Measurements from ENCODE around the gene KCP. TPM values are rescaled to one million over a fixed set of nuclear protein-coding genes. Genes with fewer than 3 reads are reported as not detected.

KCP gene
- 1 to 10 TPM in 2 of 8 experiments, under 1 TPM in 6; 0.22 to 1.5 (median 0.32) TPM for total RNA-seq

DNA sequence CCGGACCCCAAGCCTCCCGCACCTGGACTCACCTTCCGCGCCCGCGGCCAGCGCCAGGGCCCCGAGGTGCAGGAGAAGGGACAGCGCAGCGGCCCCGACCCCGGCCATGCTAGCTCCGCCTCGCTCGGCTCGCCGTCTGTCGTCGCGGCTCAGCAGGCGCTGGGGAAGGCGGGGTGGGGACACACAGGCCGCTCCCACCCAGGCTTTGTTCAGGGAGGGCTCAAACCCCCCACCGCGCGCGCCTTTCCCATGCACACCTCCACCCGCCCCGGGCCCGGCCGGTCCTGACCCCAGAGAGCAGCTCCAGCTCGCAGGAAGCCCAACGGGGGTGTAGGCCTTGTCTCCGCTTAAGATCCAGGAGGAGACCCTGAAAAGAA is at the start of gene KCP:
Gene KCP (minus strand): TSS at position 141 of the 377 bp plus-strand sequence. CDS start 33 bp downstream, at position 108.
- in situ Hi-C loops (cut with MboI; ENCODE audit: low pct_unique_long_range_greater_than_20kb in 2 of 9, low sequenced_read_pairs in 9 of 9, unreplicated experiment in 9 of 9) = loop anchor here in 1 of 9 experiments (25.0 kb wide), 1 partner anchor 177 kb away; no protein-coding TSS in a partner anchor
- no peak within 1 kb of the TSS for H3K4me3 ChIP-seq
- H3K27ac ChIP-seq = no peak within 1 kb of the TSS
- 20 to 60% (median 44%) methylated on average over 1 to 5 of the region's 34 CpGs; no CpG with 5 or more reads in 7 of the 10 experiments for WGBS, 10 experiments
- peak in 3 of 8 experiments; percentile 8 to 15 (median 15) for ATAC-seq (replicated peaks in 6 of 8)
- peaks cover 0 to 11% of the 10 kb centered on the region in 2 donors for H3K4me1 ChIP-seq (replicated peaks in 1 of 2)

DNA sequence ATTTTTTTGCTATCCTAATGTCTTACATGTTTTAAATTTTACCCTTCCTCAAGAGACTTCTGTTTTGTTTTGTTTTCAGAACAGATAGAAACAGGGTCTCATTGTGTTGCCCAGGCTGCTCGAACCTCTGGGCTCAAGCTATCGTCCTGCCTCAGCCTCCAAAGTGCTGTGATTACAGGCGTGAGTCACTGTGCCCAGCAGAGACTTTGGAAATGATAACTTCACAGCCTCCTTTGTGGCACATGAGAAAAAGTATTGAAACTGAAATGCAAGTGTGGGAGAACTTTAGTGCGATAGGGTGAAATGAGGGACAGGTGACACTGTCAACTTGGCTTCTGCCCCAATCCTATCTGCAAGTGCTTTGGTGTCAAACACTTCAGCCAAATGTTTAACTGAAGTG is 48.8 kb upstream of the KCP start:
- ATAC-seq (replicated peaks in 6 of 8) = no peak
- in situ Hi-C loops (cut with MboI; ENCODE audit: low pct_unique_long_range_greater_than_20kb in 2 of 9, low sequenced_read_pairs in 9 of 9, unreplicated experiment in 9 of 9) = no loop called here
- H3K4me1 ChIP-seq (replicated peaks in 1 of 2) = no peaks in the 10 kb centered on the region
- no peak overlapping the region for H3K27ac ChIP-seq
- 83 to 100% (median 93%) methylated on average over 1 to 3 of the region's 4 CpGs; no CpG with 5 or more reads in 4 of the 10 experiments for WGBS, 10 experiments
- H3K4me3 ChIP-seq = no peak overlapping the region

DNA sequence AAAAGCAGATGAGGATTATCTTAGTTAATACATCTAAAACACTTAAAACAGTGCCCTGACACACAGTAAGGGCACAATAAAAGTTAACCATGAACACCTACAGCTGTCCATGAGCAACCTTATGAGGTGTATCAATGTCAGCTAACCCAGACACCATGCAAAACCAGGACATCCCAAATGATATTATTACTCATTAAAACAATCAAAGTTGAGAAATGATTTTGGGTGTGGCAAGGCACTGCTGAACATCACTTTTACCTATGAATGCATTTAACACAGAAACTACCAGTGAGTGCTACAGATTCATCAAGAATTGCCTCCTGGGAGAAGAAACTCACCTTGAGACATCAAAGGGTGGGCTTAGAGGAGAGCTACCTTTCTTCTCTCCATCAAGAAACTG is 45.5 kb upstream of the KCP start:
- Histone ChIP-seq H3K4me1 (replicated peaks in 1 of 2) (no peaks in the 10 kb centered on the region), H3K27ac (no peak overlapping the region), H3K4me3 (no peak overlapping the region)
- no peak for ATAC-seq (replicated peaks in 6 of 8)
- in situ Hi-C loops (cut with MboI; ENCODE audit: low pct_unique_long_range_greater_than_20kb in 2 of 9, low sequenced_read_pairs in 9 of 9, unreplicated experiment in 9 of 9) = no loop called here

DNA sequence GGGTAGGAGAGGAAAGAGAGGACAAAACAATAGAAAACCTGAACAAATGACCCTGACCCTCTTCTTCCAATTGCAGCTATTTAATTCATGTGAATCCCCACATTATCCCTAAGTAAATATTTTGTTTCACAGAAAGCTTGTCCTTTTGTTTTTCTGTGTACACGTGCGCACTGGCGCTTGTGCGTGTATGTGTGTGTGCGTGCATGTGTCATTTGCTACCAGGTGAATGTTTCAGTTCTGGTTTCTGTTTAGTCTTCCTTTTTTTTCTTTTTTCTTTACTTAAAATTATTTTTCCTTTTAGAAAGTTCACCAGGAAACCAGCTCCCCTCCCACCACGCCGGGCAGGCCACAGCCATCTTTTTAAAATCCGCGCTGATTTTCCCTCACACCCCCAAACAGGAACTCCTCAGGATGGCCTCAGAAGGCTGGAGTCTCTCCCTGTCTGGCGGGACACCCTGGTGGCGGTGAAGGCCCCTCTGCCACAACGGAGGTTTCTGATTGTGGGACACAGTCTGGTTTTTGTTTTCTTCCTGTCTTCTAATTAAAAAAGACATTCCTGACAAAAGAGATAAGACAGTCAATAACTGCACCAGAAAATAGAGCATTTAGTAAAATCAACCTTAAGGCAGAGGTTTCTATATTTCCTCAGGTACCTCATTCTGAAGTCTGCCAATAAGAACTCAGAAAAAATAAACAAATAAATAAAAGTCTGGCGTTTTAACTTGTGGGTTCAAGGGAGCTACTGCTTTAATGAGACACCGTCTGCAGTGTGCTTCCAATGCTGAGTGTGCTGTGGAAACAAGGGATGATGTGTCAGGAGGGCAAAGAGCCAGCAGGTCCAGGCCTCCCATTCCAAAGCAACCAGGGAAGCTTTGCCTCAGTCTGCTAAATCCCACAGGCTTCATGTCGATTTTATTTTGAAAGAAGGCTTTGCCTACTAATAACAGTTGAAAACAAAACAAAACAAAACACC is 44.6 kb upstream of the KCP start:
- no peak overlapping the region for H3K27ac ChIP-seq
- no peak overlapping the region for H3K4me3 ChIP-seq
- no peaks in the 10 kb centered on the region for H3K4me1 ChIP-seq (replicated peaks in 1 of 2)
- ATAC-seq (replicated peaks in 6 of 8) = peak in 1 of 8 experiments; percentile 45
- WGBS, 10 experiments = 66 to 88% (median 75%) methylated on average over 6 to 13 of the region's 15 CpGs
- in situ Hi-C loops (cut with MboI; ENCODE audit: low pct_unique_long_range_greater_than_20kb in 2 of 9, low sequenced_read_pairs in 9 of 9, unreplicated experiment in 9 of 9) = no loop called here

DNA sequence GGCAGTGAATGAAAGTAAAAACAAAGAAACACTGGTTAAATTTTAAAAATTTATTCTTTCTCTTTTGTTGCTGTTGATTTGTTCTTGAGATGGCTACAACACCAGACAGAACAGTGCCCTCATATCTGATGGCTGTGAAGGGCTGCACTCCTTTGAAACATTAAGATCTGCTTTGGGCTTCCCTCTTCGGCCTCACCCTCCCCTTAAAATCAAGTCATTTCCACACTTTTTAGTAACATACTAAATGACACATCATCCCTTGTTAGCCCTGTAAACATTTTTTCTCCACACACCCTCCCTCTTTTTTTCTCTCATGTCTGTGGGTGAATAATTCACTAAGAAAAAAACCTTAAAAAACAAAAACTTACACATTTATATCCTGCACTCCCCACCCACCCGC is 43.6 kb upstream of the KCP start:
- Histone ChIP-seq H3K27ac (no peak overlapping the region), H3K4me3 (no peak overlapping the region), H3K4me1 (replicated peaks in 1 of 2) (no peaks in the 10 kb centered on the region)
- ATAC-seq (replicated peaks in 6 of 8) = no peak
- 22 to 100% (median 85%) methylated on average over 1 of the region's 2 CpGs; no CpG with 5 or more reads in 4 of the 10 experiments for WGBS, 10 experiments
- in situ Hi-C loops (cut with MboI; ENCODE audit: low pct_unique_long_range_greater_than_20kb in 2 of 9, low sequenced_read_pairs in 9 of 9, unreplicated experiment in 9 of 9) = no loop called here

DNA sequence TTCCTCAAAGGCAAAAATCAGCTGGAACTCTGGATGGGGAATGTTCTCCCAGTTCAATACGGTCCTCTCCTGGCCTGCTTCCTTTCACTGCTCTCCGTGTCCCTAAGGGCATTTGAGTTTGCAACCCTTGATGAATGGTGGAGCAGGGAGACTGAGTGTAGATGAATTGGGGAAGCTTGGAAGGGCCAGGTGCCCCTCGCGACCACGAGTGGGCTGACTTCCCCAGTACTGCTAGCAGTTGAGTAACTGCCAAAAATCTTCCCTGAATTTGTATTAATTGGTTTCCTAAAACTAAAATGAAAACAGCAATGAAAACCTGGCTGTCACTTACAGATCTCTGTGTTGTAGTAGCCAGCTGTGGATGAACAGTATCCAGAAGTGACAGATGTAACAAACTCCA is 40.8 kb upstream of the KCP start:
- no peaks in the 10 kb centered on the region for H3K4me1 ChIP-seq (replicated peaks in 1 of 2)
- no peak overlapping the region for H3K4me3 ChIP-seq
- in situ Hi-C loops (cut with MboI; ENCODE audit: low pct_unique_long_range_greater_than_20kb in 2 of 9, low sequenced_read_pairs in 9 of 9, unreplicated experiment in 9 of 9) = no loop called here
- 50 to 100% (median 90%) methylated on average over 1 to 5 of the region's 5 CpGs; no CpG with 5 or more reads in 3 of the 10 experiments for WGBS, 10 experiments
- no peak overlapping the region for H3K27ac ChIP-seq
- ATAC-seq (replicated peaks in 6 of 8) = no peak

DNA sequence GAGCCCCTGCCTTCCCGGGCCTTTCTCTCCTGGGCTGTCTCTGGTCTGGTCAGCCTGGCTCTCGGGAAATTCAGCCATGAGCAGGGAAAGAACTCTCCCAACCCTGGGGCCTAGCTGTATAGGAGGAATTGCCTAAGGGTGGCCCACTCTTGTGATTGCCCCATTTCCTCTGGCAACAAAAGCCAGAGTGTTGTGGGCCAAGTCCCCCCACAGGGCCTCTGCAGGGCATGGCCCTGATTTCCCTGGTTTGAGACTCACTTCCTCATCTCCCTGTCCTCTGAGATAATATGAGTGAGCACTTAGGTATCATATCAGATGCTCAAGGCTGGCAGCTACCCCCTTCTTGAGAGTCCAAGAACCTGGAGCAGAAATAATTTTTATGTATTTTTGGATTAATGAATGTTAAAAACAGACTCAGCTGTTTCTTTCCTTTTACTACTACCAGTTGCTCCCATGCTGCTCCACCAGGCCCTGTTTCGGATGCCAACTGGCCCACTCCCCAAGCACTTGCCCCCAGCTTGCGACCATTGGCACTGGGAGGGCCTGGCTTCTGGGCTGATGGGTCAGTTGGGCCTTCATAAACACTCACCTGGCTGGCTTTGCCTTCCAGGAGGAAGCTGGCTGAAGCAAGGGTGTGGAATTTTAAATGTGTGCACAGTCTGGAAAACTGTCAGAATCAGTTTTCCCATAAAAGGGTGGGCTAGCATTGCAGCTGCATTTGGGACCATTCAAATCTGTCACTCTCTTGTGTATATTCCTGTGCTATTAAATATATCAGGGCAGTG is 38.7 kb upstream of the KCP start:
- WGBS, 10 experiments = 100% methylated on average over 1 to 2 of the region's 4 CpGs; no CpG with 5 or more reads in 5 of the 10 experiments
- in situ Hi-C loops (cut with MboI; ENCODE audit: low pct_unique_long_range_greater_than_20kb in 2 of 9, low sequenced_read_pairs in 9 of 9, unreplicated experiment in 9 of 9) = no loop called here
- H3K4me3 ChIP-seq = no peak overlapping the region
- H3K27ac ChIP-seq = no peak overlapping the region
- no peaks in the 10 kb centered on the region for H3K4me1 ChIP-seq (replicated peaks in 1 of 2)
- no peak for ATAC-seq (replicated peaks in 6 of 8)

DNA sequence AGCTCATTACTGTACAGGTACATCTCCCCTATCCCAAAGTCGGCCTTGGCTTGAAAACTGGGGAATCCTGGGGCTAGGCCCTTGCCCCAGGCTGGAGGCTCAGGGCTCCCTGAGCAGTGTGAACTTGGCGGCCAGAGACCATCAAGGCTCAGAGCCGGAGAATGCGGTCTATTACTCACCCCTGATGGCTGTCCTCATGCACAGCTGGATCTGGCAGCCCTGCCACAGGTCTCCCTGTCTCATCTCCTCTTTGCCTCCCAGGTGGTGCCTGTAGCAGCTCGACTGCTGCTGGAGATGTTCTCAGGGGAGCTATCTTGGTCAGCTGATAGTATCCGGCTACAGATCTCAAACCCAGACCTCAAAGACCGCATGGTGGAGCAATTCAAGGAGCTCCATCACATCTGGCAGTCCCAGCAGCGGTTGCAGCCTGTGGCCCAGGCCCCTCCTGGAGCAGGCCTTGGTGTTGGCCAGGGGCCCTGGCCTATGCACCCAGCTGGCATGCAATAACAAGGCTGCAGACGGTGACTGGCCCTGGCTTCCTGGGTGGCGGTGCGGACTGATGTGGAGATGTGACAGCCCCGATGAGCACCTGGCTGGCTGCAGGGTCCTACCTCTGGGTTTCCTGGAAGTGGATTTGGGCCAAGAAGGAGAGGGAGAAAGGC is 37.9 kb upstream of the KCP start:
- WGBS, 10 experiments = 100% methylated on average over 1 to 4 of the region's 12 CpGs; no CpG with 5 or more reads in 8 of the 10 experiments
- ATAC-seq (replicated peaks in 6 of 8) = peak in 4 of 8 experiments; percentile 3 to 14 (median 12)
- H3K4me1 ChIP-seq (replicated peaks in 1 of 2) = no peaks in the 10 kb centered on the region
- no peak overlapping the region for H3K27ac ChIP-seq
- H3K4me3 ChIP-seq = no peak overlapping the region
- in situ Hi-C loops (cut with MboI; ENCODE audit: low pct_unique_long_range_greater_than_20kb in 2 of 9, low sequenced_read_pairs in 9 of 9, unreplicated experiment in 9 of 9) = no loop called here

DNA sequence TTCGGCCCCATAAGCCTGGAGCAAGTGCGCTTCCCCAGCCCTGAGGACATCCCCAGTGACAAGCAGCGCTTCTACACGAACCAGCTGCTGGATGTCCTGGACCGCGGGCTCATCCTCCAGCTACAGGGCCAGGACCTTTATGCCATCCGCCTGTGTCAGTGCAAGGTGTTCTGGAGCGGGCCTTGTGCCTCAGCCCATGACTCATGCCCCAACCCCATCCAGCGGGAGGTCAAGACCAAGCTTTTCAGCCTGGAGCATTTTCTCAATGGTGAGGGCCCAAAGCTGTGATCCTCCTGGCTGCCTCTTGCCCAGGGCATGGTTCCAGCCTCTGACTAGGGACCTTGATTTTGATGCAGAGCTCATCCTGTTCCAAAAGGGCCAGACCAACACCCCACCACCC is 37.3 kb upstream of the KCP start:
- Histone ChIP-seq H3K27ac (no peak overlapping the region), H3K4me3 (no peak overlapping the region), H3K4me1 (replicated peaks in 1 of 2) (no peaks in the 10 kb centered on the region)
- peak in 4 of 8 experiments; percentile 4 to 28 (median 8) for ATAC-seq (replicated peaks in 6 of 8)
- 90 to 100% (median 100%) methylated on average over 2 to 5 of the region's 9 CpGs; no CpG with 5 or more reads in 6 of the 10 experiments for WGBS, 10 experiments
- in situ Hi-C loops (cut with MboI; ENCODE audit: low pct_unique_long_range_greater_than_20kb in 2 of 9, low sequenced_read_pairs in 9 of 9, unreplicated experiment in 9 of 9) = no loop called here

DNA sequence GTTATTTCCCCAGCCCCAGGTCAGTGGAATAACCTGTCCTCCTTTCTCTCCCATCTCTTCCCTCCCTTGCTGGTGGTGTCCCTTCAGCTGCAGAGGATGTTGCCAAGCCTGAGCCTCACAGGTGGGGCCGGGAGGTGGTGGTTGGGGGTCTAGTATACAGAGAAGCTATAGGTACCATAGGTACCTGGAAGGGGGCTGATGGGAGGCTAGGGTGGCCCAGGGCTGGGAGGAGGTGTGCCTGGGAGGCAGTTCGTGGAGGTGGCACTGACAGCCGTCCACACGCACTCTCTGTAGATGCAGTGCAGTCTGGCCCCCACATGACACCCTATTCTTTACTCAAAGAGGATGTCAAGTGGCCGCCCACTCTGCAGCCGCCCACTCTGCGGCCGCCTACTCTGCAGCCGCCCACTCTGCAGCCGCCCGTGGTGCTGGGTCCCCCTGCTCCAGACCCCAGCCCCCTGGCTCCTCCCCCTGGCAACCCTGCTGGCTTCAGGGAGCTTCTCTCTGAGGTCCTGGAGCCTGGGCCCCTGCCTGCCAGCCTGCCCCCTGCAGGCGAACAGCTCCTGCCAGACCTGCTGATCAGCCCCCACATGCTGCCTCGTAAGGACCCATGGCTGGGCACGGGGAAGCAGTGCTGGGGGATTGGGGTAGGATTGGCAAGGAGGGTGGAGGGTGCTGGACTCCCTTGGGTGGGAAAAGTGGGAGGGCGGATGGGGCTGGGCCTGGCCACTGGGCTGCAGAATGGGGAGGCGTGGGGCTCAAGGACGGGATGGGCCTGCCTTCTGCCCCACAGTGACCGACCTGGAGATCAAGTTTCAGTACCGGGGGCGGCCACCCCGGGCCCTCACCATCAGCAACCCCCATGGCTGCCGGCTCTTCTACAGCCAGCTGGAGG is 36.7 kb upstream of the KCP start:
- in situ Hi-C loops (cut with MboI; ENCODE audit: low pct_unique_long_range_greater_than_20kb in 2 of 9, low sequenced_read_pairs in 9 of 9, unreplicated experiment in 9 of 9) = no loop called here
- Histone ChIP-seq H3K4me1 (replicated peaks in 1 of 2) (no peaks in the 10 kb centered on the region), H3K27ac (no peak overlapping the region), H3K4me3 (no peak overlapping the region)
- peak in 3 of 8 experiments; percentile 8 to 25 (median 19) for ATAC-seq (replicated peaks in 6 of 8)
- WGBS, 10 experiments = 63% methylated on average over 2 of the region's 22 CpGs; no CpG with 5 or more reads in 9 of the 10 experiments

DNA sequence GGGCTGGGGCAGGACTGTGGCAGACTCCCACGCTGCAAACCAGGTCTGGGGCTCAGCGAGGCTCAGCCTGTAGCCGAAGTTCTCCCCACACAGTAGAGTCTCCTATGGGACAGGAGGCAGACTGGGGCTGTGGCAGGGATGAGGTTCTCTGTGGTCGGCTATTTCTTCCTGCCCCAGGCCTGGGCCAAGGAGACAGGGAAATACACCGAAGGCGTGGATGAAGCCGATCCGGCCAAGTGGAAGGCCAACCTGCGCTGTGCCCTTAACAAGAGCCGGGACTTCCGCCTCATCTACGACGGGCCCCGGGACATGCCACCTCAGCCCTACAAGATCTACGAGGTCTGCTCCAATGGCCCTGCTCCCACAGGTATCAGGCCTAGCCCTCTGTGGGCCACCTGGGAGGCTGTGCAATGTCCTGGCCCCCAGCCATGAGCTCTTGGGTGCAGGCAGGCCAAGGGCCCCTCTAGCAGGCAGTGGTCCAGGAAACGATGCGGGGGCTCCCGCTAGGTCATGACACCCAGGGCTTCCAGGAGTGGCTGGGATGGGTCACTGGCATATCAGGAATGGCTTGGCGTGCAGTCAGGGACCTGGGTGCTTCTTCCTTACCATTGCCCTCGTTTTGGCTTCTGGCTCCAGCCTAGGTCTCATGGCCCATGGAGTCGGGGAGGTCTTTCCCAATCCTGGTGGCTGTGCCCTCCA is 35.3 kb upstream of the KCP start:
- no peak overlapping the region for H3K27ac ChIP-seq
- 28 to 96% (median 85%) methylated on average over 2 to 10 of the region's 21 CpGs; no CpG with 5 or more reads in 5 of the 10 experiments for WGBS, 10 experiments
- in situ Hi-C loops (cut with MboI; ENCODE audit: low pct_unique_long_range_greater_than_20kb in 2 of 9, low sequenced_read_pairs in 9 of 9, unreplicated experiment in 9 of 9) = no loop called here
- ATAC-seq (replicated peaks in 6 of 8) = peak in 1 of 8 experiments; percentile 3
- no peaks in the 10 kb centered on the region for H3K4me1 ChIP-seq (replicated peaks in 1 of 2)
- H3K4me3 ChIP-seq = no peak overlapping the region
